Lower lobe of right lung (tissue), 2 donors: ENCODE data around the gene CCDC74A. TPM values are rescaled to one million over a fixed set of nuclear protein-coding genes. Genes with fewer than 3 reads are reported as not detected.
"Not testable (repeated sequence)": the region's sequence is repeated elsewhere in the genome, so short reads cannot be mapped to it uniquely, and the experiment has no call there.

Experiments
- ATAC-seq, 2 donors: fragments of 200-7000 bp; cut with Tn5 transposase; one replicate each; pipeline ENCODE4 v1.9.1; 2020 to 2022; ENCODE audit warnings: mild to moderate bottlenecking in 2 of 2, moderate library complexity in 2 of 2
- DNase-seq: peaks from one replicate; pipeline ENCODE4 v3.0.0-alpha.2; 2020
- H3K27ac ChIP-seq: fragments of 200-600 bp; one replicate; pipeline ENCODE4 v1.8.0; 2022
- H3K27me3 ChIP-seq: fragments of 200-600 bp; one replicate; pipeline ENCODE4 v1.8.0; 2022; ENCODE audit warnings: low read depth
- H3K36me3 ChIP-seq: fragments of 200-600 bp; one replicate; pipeline ENCODE4 v1.8.0; 2022; ENCODE audit warnings: mild to moderate bottlenecking
- H3K4me1 ChIP-seq: fragments of 200-600 bp; one replicate; pipeline ENCODE4 v1.8.0; 2022
- H3K4me3 ChIP-seq: fragments of 200-600 bp; one replicate; pipeline ENCODE4 v1.8.0; 2022; ENCODE audit warnings: mild to moderate bottlenecking
- H3K9me3 ChIP-seq: fragments of 200-600 bp; one replicate; pipeline ENCODE4 v1.8.0; 2022
- intact Hi-C: fragments of 100-400 bp; cut with DNase I; formaldehyde crosslinking; loops from one replicate; pipeline ENCODE4 v1.11.0; 2022
- total RNA-seq: library from RNA; stranded (reverse); fragmentation: NEBNext Ultra II Directional; extraction: Animal tissue kit (Norgen Biotek cat#: 25700); gene quantifications from one replicate; pipeline ENCODE4 v1.2.1, GENCODE V29; 2021
- TF ChIP-seq, protein P1 (sequence below): fragments of 200-600 bp; IDR thresholded peaks from one replicate; pipeline ENCODE4 v1.8.0; 2022; ENCODE audit warnings: antibody characterized with exemption, mild to moderate bottlenecking
- donor health status: DM: no; HTN: yes; CAD: no; lungs with severe emphysema.

The CCDC74A gene
- total RNA-seq, 1 donor from 2014 or later: 4.9 TPM

GRCh38 chr2:131521961-131522781, 5.5 kb upstream of the CCDC74A start:
- no peaks in the 10 kb centered on the region for H3K9me3 ChIP-seq
- no peaks in the 10 kb centered on the region for H3K27me3 ChIP-seq
- peaks cover 34% of the 10 kb centered on the region for H3K36me3 ChIP-seq
- no peak for ATAC-seq
- H3K4me1 ChIP-seq: peaks cover 2% of the 10 kb centered on the region
- no peak overlapping the region for H3K4me3 ChIP-seq
- no peak for DNase-seq
- TF ChIP-seq, protein P1, sequence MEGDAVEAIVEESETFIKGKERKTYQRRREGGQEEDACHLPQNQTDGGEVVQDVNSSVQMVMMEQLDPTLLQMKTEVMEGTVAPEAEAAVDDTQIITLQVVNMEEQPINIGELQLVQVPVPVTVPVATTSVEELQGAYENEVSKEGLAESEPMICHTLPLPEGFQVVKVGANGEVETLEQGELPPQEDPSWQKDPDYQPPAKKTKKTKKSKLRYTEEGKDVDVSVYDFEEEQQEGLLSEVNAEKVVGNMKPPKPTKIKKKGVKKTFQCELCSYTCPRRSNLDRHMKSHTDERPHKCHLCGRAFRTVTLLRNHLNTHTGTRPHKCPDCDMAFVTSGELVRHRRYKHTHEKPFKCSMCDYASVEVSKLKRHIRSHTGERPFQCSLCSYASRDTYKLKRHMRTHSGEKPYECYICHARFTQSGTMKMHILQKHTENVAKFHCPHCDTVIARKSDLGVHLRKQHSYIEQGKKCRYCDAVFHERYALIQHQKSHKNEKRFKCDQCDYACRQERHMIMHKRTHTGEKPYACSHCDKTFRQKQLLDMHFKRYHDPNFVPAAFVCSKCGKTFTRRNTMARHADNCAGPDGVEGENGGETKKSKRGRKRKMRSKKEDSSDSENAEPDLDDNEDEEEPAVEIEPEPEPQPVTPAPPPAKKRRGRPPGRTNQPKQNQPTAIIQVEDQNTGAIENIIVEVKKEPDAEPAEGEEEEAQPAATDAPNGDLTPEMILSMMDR: no peak
- intact Hi-C loops: no loop called here
- no peak overlapping the region for H3K27ac ChIP-seq

DNA sequence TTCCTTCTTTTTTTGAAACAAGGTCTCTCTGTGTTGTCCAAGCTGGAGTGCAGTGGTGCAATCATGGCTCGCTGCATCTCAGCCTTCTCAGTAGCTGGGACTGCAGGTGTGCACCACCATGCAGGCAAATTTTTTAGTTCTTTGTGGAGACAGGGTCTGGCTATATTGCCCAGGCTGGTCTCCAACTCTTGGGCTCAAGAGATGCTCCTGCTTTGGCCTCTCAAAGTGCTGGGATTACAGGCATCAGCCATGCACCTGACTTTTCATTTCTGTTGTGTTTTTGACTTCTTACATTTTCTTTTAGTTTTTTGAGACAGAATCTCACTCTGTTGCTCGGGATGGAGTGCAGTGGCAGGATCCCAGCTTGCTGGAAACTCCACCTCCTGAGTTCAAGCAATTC, 2.4 kb upstream of the CCDC74A start:
- H3K4me1 ChIP-seq, ATAC-seq, H3K36me3 ChIP-seq, H3K27ac ChIP-seq, DNase-seq, H3K4me3 ChIP-seq, intact Hi-C loops, H3K9me3 ChIP-seq: not testable (repeated sequence)
- H3K27me3 ChIP-seq: peaks cover 12% of the 10 kb centered on the region

- DNase-seq, intact Hi-C loops, H3K9me3 ChIP-seq, H3K4me1 ChIP-seq, H3K27ac ChIP-seq, H3K36me3 ChIP-seq, ATAC-seq: not testable (repeated sequence)
- Histone ChIP-seq H3K27me3 (peaks cover 12% of the 10 kb centered on the region), H3K4me3 (peak overlapping the region; percentile 48)
Observed at GRCh38 chr2:131528981-131529863, 1.5 kb downstream of the CCDC74A start.

DNA sequence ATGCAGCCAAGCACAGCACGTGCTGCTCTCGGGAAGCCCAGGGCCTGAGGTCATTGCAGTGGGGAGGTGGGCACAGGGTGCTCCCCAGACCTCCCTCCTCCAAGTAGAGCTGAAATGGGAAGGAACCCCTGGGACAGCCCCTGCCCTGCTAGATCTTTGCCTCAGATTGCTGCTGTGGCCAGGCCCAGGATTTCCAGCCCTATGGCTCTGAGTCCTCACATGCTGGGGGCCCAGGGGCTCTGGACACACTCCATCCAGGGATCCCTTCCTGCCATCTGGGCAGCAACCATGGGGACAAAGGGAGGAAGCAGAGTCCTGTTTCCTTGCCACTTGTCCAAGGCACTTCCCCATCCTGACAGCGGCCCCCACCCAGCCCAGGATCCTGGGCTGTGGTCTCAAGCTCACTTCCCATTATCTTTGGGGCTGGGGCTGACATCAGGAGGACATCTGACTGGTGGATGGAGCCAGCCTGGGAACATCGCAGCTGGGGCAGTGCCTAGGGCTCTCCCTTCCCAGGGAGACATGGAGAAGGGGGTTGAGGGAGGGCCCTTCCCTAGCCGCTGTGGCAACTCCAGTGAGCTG, 2.3 kb downstream of the CCDC74A start:
- H3K27ac ChIP-seq, intact Hi-C loops, H3K36me3 ChIP-seq, H3K4me3 ChIP-seq, H3K9me3 ChIP-seq, H3K4me1 ChIP-seq, ATAC-seq, DNase-seq: not testable (repeated sequence)
- H3K27me3 ChIP-seq: peaks cover 12% of the 10 kb centered on the region

- H3K36me3 ChIP-seq, H3K4me1 ChIP-seq, intact Hi-C loops, H3K4me3 ChIP-seq, DNase-seq, H3K9me3 ChIP-seq, ATAC-seq, H3K27ac ChIP-seq: not testable (repeated sequence)
- H3K27me3 ChIP-seq: peaks cover 12% of the 10 kb centered on the region
Observed at GRCh38 chr2:131530626-131531344, 3.1 kb downstream of the CCDC74A start.

GRCh38 chr2:131531547-131532185, 4.0 kb downstream of the CCDC74A start:
- H3K4me1 ChIP-seq, intact Hi-C loops, H3K9me3 ChIP-seq, H3K4me3 ChIP-seq, H3K36me3 ChIP-seq, DNase-seq, ATAC-seq, H3K27ac ChIP-seq: not testable (repeated sequence)
- H3K27me3 ChIP-seq: peaks cover 12% of the 10 kb centered on the region

- ATAC-seq, intact Hi-C loops, H3K9me3 ChIP-seq, DNase-seq, H3K36me3 ChIP-seq, H3K4me3 ChIP-seq, H3K4me1 ChIP-seq, H3K27ac ChIP-seq: not testable (repeated sequence)
- peaks cover 12% of the 10 kb centered on the region for H3K27me3 ChIP-seq
Observed at GRCh38 chr2:131532723-131533608, 5.3 kb downstream of the CCDC74A start.

DNA sequence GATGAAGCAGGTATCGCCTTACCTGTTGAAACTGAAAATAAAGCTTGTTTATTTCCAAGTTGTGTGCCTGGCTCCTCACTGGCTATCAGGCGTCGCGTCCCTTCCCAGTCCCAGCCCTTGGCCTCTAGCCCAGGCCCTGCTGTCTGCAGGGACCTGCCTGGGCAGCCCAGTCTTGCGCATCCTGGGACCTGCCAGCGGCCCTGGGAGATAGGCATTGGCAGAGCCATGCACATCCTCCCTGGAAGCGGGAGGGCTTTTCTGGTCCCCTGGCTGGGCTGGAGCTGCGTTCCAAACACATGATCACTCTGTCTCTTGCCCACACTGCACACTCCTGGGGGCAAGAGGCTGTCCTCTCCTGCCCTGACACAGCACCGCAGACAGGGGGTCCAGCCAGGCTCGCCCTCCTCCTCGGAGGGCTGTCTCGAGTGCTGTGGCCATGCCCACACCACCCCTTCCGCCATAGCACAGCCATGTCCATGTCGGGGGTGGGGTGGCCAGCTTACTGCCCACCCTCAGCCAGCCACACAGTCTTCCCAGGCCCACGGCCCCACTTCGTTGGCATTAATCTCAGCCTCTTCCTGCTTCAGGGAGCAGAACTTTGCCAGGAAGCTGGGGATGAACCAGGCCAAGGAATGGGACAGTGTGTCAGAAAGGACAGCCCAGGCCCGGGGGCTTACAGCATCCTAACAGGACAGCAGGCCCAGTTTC, 6.1 kb downstream of the CCDC74A start:
- peaks cover 11% of the 10 kb centered on the region for H3K27me3 ChIP-seq
- DNase-seq, H3K27ac ChIP-seq, H3K36me3 ChIP-seq, H3K9me3 ChIP-seq, H3K4me3 ChIP-seq, ATAC-seq, H3K4me1 ChIP-seq, intact Hi-C loops: not testable (repeated sequence)

- H3K4me3 ChIP-seq, H3K27me3 ChIP-seq, H3K36me3 ChIP-seq, H3K27ac ChIP-seq, DNase-seq, intact Hi-C loops, H3K4me1 ChIP-seq, H3K9me3 ChIP-seq: not testable (repeated sequence)
- peak in 1 of 2 donors; percentile 22 for ATAC-seq
Observed at GRCh38 chr2:131534317-131534672, 6.6 kb downstream of the CCDC74A start.

GRCh38 chr2:131534965-131535364, 7.3 kb downstream of the CCDC74A start:
- H3K36me3 ChIP-seq, H3K4me1 ChIP-seq, H3K9me3 ChIP-seq, H3K27me3 ChIP-seq, DNase-seq, ATAC-seq, intact Hi-C loops, H3K4me3 ChIP-seq, H3K27ac ChIP-seq: not testable (repeated sequence)
